Natural killer cell (primary cell): ENCODE measurements around the gene HCRTR1. TPM values are rescaled to one million over a fixed set of nuclear protein-coding genes. Genes with fewer than 3 reads are reported as not detected.

Experiments used
- ATAC-seq, 3 donors: fragments of 150-1000 bp in 2 of 3; fragments of 200-7000 bp in 1 of 3; cut with Tn5 transposase; 1 replicate in 1 of 3; 2 replicates in 2 of 3; pipeline ENCODE4 v1.10.0; 2021; ENCODE audit warnings: mild to moderate bottlenecking in 2 of 3, moderate library complexity in 2 of 3
- DNase-seq, 2 donors: peaks; one replicate each; pipeline versions ENCODE4 v3.0.0 to v3.0.0-alpha.2; 2013 to 2021; ENCODE audit warnings: mixed read lengths in 1 of 2
- H3K27ac ChIP-seq: one replicate; pipeline ENCODE4 v1.5.1; 2013; ENCODE audit warnings: mild to moderate bottlenecking, low read length
- H3K27me3 ChIP-seq: one replicate; pipeline ENCODE4 v1.6.1; 2013; ENCODE audit warnings: low read length; ENCODE audit not compliant: control insufficient read depth, insufficient read depth
- H3K36me3 ChIP-seq: one replicate; pipeline ENCODE4 v1.6.1; 2013; ENCODE audit warnings: low read length; ENCODE audit not compliant: control insufficient read depth, insufficient read depth
- H3K4me1 ChIP-seq: one replicate; pipeline ENCODE4 v1.6.1; 2013; ENCODE audit warnings: low read length; ENCODE audit not compliant: control insufficient read depth, insufficient read depth
- H3K4me3 ChIP-seq: one replicate; pipeline ENCODE4 v1.5.1; 2013; ENCODE audit warnings: low read length
- H3K9me3 ChIP-seq: one replicate; pipeline ENCODE4 v1.6.1; 2013; ENCODE audit warnings: low read length; ENCODE audit not compliant: control insufficient read depth, insufficient read depth
- H3K27ac Mint-ChIP-seq, 2 donors: one replicate each; pipeline ENCODE4 v1.8.0; 2022; ENCODE audit warnings: mild to moderate bottlenecking in 2 of 2, mixed read lengths in 2 of 2, moderate library complexity in 1 of 2
- H3K27me3 Mint-ChIP-seq, 2 donors: one replicate each; pipeline ENCODE4 v1.8.0; 2022; ENCODE audit warnings: low read depth in 2 of 2, mixed read lengths in 2 of 2
- H3K36me3 Mint-ChIP-seq: one replicate; pipeline ENCODE4 v1.8.0; 2022; ENCODE audit warnings: mixed read lengths
- H3K4me1 Mint-ChIP-seq, 2 donors: one replicate each; pipeline ENCODE4 v1.8.0; 2022; ENCODE audit warnings: mixed read lengths in 2 of 2
- H3K4me3 Mint-ChIP-seq: one replicate; pipeline ENCODE4 v1.8.0; 2022; ENCODE audit warnings: mild to moderate bottlenecking, moderate library complexity, mixed read lengths
- H3K9me3 Mint-ChIP-seq, 2 donors: one replicate each; pipeline ENCODE4 v1.8.0; 2022; ENCODE audit warnings: mixed read lengths in 2 of 2
- WGBS: methylation state at CpG from one replicate; pipeline ENCODE4 v1.1.7; 2013; ENCODE audit warnings: missing lambda C conversion rate; ENCODE audit not compliant: insufficient coverage; 5-methylcytosine and 5-hydroxymethylcytosine counted together
- intact Hi-C: fragments of 100-400 bp; cut with micrococcal nuclease; formaldehyde crosslinking; loops from one replicate; pipeline ENCODE4 v1.14.2; 2022
- total RNA-seq, 4 donors: library from RNA; stranded (reverse); fragments of 120-200 nt in 1 of 4; gene quantifications; one replicate each; pipeline versions ENCODE4 v1.2.3 to v1.2.4, GENCODE V29; 2013 to 2022
- TF ChIP-seq, protein P1 (sequence below): fragments of 200-600 bp; IDR thresholded peaks from one replicate; pipeline ENCODE4 v1.8.0; 2022; ENCODE audit warnings: antibody characterized with exemption

HCRTR1 gene
- total RNA-seq, 3 donors from 2014 or later (not counting 1 experiment from before 2014, with no cell fraction given) = not detected

DNA sequence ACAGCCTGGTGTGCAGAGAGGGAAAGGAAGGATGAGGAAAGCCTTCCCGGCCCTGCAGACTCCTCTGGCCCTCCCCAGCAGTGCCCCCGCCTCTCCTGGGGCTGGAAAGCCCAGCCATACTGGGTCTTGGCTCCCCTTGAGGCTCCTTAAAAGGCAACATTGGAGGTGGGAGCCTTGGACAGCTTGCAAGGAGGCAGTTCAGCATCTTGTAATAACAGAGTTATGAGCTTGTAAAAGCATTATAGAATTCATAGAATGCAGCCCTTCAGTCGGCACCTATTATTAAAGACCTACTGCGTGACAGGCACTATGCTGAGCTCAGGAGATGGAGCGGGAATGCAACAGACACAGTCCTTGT is 37.0 kb upstream of the HCRTR1 start:
- peaks cover 6% of the 10 kb centered on the region for H3K4me1 ChIP-seq
- DNase-seq (no peak), ATAC-seq (no peak)
- WGBS = 87% methylated on average over 5 of the region's 5 CpGs
- Mint-ChIP-seq H3K36me3 (no peaks in the 10 kb centered on the region), H3K27ac (no peak overlapping the region), H3K9me3 (no peaks in the 10 kb centered on the region), H3K4me3 (no peak overlapping the region), H3K4me1 (peaks cover 0 to 7% of the 10 kb centered on the region in 2 donors), H3K27me3 (peaks cover 7 to 22% of the 10 kb centered on the region in 2 donors)
- intact Hi-C loops = no loop called here
- H3K36me3 ChIP-seq = no peaks in the 10 kb centered on the region
- H3K27me3 ChIP-seq = peaks cover 3% of the 10 kb centered on the region
- no peak overlapping the region for H3K27ac ChIP-seq
- H3K4me3 ChIP-seq = no peak overlapping the region
- TF ChIP-seq, protein P1, sequence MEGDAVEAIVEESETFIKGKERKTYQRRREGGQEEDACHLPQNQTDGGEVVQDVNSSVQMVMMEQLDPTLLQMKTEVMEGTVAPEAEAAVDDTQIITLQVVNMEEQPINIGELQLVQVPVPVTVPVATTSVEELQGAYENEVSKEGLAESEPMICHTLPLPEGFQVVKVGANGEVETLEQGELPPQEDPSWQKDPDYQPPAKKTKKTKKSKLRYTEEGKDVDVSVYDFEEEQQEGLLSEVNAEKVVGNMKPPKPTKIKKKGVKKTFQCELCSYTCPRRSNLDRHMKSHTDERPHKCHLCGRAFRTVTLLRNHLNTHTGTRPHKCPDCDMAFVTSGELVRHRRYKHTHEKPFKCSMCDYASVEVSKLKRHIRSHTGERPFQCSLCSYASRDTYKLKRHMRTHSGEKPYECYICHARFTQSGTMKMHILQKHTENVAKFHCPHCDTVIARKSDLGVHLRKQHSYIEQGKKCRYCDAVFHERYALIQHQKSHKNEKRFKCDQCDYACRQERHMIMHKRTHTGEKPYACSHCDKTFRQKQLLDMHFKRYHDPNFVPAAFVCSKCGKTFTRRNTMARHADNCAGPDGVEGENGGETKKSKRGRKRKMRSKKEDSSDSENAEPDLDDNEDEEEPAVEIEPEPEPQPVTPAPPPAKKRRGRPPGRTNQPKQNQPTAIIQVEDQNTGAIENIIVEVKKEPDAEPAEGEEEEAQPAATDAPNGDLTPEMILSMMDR = no peak
- no peaks in the 10 kb centered on the region for H3K9me3 ChIP-seq

DNA sequence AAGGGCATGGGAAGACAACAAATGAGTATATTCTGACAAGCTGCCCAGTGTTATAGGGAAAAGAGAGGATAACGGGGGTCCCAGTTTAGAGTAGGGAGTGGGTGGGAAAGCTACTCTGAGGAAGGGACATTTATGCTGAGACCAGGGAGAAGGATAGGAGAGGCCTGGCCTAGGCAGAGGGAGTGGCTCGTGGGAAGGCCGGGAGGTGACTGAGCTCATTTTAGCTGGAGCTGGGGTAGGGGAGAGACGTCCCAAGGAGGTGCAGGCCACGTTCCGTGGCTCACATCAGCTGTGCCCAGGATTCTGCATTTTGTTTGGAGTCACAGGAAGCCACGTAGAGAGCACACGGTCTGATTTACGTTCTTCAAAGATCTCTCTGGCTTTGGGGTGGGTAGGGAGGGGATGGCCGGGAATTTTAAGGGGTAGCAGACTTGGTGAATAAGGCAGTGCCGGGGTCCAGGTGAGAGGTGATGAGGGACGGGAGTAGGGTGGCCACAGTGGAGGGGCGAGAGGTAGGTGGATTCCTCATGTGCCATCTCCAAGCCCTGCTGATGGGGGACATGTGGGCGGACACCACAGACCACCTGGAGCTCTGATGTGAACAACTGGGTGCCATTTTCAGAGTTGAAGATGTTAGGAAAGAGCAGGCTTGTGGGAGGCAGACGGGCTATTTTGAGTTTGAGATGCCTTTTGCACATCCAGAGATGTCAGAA is 36.4 kb upstream of the HCRTR1 start:
- Mint-ChIP-seq H3K4me3 (no peak overlapping the region), H3K4me1 (peaks cover 0 to 7% of the 10 kb centered on the region in 2 donors), H3K27ac (no peak overlapping the region), H3K9me3 (no peaks in the 10 kb centered on the region), H3K36me3 (no peaks in the 10 kb centered on the region), H3K27me3 (peaks cover 7 to 17% of the 10 kb centered on the region in 2 donors)
- intact Hi-C loops = no loop called here
- Histone ChIP-seq H3K9me3 (no peaks in the 10 kb centered on the region), H3K27me3 (peaks cover 3% of the 10 kb centered on the region), H3K36me3 (no peaks in the 10 kb centered on the region), H3K27ac (no peak overlapping the region), H3K4me1 (peaks cover 5% of the 10 kb centered on the region), H3K4me3 (no peak overlapping the region)
- ATAC-seq (no peak), DNase-seq (no peak)
- TF ChIP-seq, protein P1 = no peak
- 85% methylated on average over 15 of the region's 15 CpGs for WGBS

DNA sequence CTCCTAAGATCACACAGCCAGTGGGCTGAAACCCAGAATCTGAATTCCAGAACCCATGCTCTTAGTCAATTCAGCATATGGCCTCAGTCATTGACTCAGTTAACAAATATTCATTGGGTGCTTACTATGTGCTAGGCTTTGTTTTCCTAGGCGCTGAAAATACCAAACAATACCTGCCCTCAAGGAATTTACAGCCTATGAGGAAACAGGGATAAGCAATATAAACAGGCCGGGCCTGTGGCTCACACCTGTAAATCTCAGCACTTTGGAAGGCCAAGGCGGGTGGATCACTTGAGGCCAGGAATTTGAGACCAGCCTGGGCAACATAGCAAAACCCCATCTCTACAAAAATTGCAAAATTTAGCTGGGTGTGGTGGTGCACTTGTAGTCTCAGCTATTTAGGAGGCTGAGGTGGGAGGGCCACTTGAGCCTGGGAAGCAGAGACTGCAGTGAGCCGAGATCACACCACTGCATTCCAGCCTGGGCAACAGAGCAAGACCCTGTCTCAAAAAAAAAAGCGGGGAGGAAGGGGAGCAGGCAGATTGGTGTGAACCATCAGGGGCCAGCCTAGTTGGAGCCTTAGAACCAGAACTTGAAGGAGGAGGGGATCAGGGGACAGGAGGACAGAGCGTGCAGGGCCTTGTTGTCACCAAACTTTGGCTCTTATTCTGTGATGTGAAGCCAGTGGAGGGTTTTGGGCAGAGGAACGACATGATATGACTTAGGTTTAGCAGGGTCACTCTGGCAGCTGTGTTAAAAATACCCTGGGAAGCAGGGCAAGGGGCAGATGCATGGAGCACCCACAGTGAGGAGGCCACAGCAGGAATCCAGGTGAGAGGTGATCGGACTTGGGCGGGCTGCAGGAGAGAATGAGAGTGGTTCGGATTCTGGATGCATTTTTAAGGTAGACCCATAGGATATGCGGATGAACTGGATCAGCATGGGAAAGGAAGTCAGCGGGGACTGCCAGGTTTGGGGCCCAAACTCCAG is 35.4 kb upstream of the HCRTR1 start:
- intact Hi-C loops = no loop called here
- WGBS = 83% methylated on average over 11 of the region's 12 CpGs
- DNase-seq (no peak), ATAC-seq (no peak)
- H3K27me3 Mint-ChIP-seq = peaks cover 7 to 10% of the 10 kb centered on the region in 2 donors
- Histone ChIP-seq H3K4me1 (no peaks in the 10 kb centered on the region), H3K36me3 (no peaks in the 10 kb centered on the region), H3K27me3 (no peaks in the 10 kb centered on the region), H3K9me3 (no peaks in the 10 kb centered on the region), H3K27ac (no peak overlapping the region), H3K4me3 (no peak overlapping the region)
- TF ChIP-seq, protein P1 = no peak
- H3K27ac Mint-ChIP-seq = no peak overlapping the region
- no peaks in the 10 kb centered on the region for H3K4me1 Mint-ChIP-seq
- no peaks in the 10 kb centered on the region for H3K36me3 Mint-ChIP-seq
- no peaks in the 10 kb centered on the region for H3K9me3 Mint-ChIP-seq
- no peak overlapping the region for H3K4me3 Mint-ChIP-seq
